GM03348 (cell line): ENCODE results near the gene AUTS2.

ENCODE experiments used
- DNase-seq: peaks from one replicate; pipeline ENCODE4 v3.0.0; 2012; ENCODE audit warnings: low spot score

Gene AUTS2

GRCh38 chr7:70068531-70068930 lies 470.3 kb downstream of the AUTS2 start:
- DNase-seq = no peak

DNA sequence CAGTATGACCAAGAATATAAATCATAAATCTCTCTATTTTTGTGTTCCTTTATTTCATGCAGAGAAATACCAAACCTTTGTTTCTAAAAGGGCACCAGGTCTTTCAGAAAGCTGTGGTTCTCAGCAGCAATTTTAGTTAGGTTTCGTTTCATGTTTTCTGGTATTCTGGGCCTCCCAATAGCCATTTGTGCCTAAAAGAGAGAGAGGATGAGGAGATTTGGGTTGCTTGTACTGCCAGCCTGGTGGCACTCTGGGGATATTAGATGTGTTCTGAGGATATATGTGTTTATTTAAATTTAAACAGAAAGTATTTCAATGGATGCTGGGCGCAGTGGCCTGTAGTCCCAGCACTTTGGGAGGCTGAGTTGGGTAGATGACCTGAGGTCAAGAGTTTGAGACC lies 471.7 kb downstream of the AUTS2 start:
- DNase-seq = no peak

DNA sequence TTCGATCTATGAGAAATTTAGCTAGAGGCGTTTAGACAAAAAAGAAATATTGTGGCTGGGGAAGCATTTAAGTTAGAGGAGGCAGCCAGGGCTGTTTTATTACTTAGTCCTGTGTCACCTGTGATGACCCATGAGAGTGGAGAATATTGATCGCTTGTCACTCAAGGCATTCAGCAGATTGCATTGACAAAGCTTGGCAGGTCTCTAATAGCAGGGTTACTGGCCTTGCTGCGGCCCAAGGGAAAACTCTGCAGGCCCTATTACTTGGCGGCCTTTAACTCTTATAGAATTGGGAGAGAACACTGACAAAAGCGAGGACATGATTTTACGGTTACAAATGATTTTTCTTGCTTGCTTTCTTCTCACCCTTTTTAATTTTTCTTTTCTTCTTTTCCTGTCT lies 473.5 kb downstream of the AUTS2 start:
- no peak for DNase-seq

DNA sequence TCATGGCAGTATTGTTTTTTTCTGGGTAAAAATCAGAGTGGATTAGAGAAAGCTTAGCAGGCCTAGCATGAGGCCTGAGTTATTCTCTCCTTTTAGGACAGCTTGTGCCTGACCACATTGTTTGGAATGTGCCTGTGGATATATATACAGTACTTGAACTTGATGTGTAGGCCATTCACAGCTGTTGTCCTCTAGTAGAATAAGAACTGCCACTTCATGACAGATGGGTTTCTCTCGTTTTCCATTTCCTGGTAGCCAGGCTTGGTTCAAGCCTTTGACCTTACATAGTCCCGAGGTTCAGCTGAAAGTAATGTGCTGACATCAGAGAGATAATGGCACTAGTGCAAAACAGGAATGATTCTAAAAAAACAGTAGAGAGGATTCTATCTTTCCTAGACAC lies 473.9 kb downstream of the AUTS2 start:
- peak; percentile 20 for DNase-seq

DNA sequence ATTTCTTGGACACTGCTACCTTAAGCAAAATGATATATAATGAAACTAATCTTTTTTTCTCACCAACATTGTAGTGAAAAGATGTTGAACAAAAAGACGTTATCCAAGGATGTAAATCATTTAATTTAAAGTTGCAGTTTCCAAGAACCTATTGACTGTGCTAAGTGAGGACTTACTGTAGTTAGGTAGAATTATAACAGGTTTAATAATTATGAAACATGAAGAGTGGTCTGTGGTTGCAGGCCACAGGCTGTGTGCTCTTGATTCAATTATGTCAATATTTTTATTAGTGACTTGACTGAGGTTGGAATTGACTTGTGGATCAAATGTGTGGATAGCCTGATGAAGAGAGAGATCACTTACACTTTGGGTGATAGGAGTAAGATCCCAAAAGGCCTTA lies 478.1 kb downstream of the AUTS2 start:
- no peak for DNase-seq

DNA sequence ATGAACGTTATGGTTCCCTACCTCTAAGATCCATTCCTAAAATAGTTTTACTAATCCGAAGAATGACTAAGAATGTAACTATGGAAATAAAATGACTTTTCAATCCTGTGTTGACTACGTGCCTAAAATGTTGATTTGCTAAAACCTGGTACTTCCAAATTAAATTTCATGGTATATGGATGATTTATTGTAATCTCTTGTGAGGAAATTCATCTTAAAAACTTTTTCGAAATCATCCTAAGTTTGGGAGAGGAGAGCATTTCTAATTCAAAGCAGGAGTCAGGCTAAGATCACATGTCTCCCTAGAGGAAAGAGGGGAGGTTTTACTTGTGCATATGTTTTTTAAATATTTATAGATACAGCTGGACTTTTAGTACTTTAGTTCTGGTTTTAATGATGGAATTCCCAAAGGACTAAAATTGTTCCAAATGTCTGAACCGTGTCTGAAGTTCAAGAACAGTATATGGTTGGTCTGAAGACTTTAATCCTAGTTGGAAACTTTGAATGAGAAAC lies 483.9 kb downstream of the AUTS2 start:
- peak; percentile 45 for DNase-seq

- no peak for DNase-seq
Measured at GRCh38 chr7:70091362-70091761, 493.1 kb downstream of the AUTS2 start.

DNA sequence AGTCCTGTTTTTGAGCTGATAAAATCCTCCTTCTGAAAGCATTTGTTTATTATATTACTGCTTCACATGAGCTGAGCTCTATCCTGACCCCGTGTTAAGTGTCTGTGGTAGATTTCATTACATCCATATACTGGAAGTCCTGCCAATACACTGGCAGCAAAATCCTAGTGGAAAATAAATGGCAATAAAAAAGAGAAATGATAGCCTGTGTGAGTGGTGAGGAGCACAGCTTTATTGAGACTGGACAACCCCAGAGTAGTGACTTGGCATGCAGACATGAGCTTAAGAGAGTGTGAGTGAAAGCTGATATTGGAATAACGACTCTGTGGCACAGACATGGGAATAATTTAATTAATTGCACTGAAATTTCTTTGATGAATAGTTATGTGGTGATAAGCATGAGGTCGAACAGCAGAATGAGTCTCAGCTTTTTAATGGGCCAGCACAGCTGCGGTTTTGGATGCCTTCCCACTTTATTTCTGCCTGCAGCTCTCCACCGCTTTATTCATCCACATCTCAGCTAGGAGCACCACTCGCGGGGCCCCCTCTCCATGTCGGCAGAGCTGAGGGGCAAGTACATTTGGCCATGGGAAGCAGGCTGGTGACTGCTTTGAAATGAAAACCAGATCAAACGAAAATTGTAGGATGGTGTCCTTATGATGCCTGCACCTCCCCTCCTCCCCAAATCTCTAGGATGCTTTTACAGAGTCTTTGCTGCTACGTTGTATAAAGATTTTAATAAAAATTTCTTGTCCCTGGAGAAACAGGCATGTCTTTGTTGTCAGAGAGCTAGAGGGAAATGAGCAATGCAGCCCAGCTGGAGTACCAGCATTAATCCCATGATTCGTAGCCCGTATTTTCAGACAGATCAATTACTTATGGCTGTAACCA lies 494.3 kb downstream of the AUTS2 start:
- peak; percentile 35 for DNase-seq

DNA sequence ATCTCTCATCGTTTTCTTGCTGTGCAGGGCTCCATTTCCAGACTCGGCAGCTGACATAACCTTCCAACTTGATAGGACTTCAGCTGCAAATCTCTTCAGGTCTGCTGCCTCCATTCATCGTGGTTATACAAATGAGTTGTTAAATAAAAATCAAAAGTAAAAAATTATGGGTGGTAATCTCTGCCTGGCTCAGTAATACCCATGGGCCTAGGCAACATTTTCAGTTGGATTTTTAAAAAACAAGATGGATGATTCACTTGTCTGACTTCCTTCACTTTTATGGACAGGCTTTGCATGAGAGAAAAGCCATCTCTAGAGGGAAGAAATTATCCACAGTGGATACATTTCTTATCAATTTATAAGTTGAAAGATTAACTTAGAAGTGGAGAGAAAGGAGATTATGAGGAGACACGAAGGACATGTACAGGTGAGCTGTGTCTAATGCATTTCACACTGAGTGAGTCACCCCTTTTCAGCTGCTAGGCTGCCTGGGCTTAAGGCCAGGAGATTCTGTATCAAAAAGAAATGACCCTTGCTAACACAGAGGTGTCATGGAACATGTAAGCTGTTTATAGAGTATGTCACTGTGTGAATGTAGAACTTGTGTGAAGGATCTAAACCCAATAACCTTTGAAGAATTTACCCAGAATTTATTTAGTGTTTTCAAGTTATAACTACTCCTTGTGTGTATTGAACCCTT lies 495.1 kb downstream of the AUTS2 start:
- no peak for DNase-seq

- no peak for DNase-seq
Measured at GRCh38 chr7:70094831-70095230, 496.6 kb downstream of the AUTS2 start.

DNA sequence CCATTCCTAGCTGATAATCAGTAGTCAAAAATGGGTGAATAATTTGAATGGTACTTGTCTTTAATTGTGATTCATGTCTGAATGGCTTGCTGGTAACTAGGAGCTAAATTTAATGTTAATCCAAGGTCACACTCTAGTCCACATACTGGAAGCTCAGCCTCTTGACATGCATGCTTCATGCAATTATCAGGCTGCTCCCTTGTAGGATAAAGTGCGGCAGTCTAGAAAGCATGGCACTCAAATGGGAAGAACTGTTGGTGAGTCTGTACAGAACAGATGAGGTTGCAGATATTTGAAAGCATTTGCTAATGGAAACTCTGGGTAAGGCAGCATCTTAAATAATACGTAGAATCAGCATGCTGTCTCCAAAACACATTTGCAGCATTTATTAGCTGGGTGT lies 499.4 kb downstream of the AUTS2 start:
- DNase-seq = no peak

- no peak for DNase-seq
Measured at GRCh38 chr7:70098133-70098561, 499.9 kb downstream of the AUTS2 start.

- DNase-seq = no peak
Measured at GRCh38 chr7:70098905-70099672, 500.8 kb downstream of the AUTS2 start.

DNA sequence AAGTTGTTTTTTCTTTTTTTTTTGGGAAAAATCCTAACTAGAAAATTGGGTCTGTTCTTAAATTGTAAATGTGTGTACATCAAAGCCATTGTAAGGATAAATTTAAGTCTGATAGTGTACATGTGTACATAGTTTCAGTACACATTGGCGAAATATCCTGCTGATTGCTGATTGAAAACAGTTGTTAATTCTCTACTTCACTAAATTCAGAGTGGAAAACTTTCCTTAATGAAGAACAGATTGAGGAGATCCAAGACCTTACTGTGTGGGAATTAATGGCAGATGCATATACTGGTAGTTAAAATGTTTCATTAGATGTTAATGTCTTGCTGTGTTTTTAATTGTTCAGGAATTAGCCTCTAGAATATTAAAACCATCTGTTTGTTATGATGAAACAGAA lies 506.0 kb downstream of the AUTS2 start:
- peak; percentile 25 for DNase-seq

DNA sequence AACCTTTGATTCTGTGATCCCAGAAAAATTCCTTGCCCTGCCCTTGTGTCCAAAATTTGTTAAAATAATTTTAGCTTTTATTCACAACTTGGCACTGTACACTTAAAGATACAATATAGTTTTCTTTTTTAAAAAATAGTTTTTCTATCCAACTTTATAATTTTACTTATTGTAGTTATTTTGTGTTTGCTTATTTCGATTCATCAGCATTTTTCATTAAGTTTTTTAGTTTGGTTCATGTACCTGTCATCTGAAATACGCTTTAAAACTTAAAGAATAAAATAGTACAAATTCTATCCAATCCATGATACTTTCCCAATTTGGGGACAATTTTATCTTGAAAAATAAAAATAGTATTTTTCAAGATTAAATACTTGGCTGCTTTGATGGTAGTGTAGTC lies 514.8 kb downstream of the AUTS2 start:
- DNase-seq = no peak

- DNase-seq = peak; percentile 34
Measured at GRCh38 chr7:70113536-70113935, 515.3 kb downstream of the AUTS2 start.

DNA sequence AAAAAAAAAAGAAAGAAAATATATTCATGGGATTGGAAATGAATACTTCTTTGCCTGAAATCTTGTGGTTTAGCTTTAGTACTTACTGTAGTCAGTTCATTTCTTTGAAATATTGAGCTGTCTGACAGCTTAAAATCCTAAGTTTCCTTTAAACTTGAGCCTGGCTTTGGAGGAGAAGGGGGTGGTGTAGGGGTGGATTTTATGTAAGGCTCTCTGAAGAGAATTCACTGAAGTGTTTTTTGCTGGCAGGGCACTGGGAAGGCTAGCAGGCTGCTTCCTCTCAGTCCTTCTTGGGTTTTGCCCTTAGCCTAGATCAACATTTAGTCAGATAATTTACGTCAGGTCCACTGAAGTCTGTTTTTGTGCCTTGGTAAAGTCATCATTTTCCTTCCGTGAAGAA lies 516.5 kb downstream of the AUTS2 start:
- peak; percentile 13 for DNase-seq

DNA sequence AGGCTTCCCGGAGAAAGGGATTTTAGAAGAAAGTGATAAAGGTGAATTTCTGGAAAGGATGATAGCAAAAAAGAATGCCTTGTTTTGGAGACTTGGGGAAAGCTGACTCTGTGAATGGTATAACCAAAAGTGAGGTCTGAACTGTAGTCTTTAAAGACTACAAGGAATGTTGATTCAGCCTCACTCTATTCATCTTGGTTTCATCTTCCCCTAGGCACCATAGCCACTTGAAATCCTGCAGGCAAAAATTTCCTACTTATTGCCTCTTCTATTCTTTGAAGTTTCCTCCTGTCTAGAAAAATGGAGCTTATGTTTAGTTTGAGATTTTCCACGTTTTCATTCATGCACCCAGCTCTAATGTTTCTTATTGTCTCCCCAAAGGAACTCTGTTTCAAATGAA lies 518.0 kb downstream of the AUTS2 start:
- DNase-seq = no peak

GRCh38 chr7:70116867-70117266 lies 518.6 kb downstream of the AUTS2 start:
- DNase-seq = no peak

DNA sequence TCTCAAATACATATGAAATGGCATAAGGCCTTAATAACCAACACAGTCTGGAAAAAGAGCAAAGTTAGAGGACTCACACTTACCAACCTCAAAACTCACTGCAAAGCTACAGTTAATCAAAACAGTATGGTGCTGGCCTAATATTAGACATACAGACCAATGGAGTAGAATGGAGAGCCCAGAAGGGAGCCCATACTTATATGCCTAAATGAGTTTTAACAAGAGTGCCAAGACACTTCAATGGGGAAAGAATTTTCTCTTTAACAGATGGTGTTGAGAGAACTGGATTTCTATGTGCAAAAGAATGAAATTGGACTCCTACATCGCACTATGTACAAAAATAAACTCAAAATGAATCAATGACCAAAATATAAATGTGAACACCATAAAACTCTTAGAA lies 522.6 kb downstream of the AUTS2 start:
- DNase-seq = no peak

DNA sequence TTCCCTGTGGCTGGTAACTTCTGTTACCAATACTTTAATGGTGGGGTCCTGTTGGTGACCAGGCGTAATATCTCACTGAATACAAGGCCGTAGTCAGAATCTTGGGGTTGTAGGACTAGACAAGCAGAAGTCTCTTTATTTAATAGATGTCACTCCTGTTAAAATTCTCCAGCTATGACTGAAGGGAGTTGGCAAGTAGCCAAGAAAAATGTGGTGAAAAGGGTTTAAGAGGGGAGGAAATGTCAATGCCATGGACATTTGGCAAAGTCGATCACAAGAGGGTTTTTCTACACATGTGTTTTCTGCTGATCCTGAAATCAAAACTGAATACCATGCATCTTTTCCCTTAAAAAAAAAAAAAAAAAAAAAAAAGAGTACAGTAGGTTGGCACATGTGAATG lies 533.5 kb downstream of the AUTS2 start:
- DNase-seq = no peak

DNA sequence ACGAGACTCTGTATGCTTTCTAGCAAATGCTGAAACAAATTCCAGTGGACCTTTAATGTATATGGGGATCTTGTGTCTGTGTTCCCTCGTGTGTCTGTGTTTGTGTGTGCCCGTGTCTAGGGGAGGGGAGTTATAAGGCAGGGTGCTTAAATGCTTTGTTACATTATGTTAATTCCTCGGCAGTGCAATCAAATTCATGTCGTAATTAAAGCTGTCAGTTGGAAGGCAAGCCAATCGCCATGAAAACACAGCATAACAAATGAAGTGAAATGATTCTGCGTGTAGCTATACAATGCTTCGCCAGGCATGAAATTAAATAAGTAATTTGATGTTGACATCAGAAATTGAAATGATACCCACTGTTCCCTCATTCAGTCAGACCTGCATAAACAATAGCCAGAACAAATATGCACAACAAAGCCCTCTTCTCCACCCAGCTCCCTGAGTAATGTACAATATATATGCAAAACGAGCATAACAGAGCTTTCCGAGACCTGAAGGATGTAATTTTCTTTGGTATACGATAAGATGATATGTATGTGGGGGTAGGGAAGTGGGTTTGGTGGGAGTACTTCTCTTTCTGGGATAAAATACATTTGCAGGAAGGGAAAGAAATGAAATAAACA lies 534.1 kb downstream of the AUTS2 start:
- DNase-seq = no peak
